ENCODE results near the gene MYH13.

DNA sequence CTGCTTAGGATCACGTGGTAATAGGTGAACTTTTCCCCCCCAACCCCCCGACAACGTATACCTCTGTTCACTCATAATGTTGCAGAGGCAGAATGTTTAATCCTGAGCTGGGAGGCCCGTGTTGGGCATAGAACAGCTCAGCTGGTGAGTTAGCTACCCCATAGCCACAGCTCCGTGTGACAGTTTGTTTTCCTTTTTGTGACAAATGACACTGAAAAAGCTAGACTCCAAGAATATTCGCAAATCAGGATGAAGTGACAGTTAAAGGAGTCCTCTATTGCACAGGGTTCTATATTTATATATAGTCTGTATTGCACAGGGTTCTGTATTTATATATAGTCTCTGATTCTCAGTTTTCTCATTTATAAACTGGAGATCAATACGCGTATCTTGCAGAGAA lies 33.8 kb downstream of the MYH13 start:
- TF ChIP-seq, protein P1, sequence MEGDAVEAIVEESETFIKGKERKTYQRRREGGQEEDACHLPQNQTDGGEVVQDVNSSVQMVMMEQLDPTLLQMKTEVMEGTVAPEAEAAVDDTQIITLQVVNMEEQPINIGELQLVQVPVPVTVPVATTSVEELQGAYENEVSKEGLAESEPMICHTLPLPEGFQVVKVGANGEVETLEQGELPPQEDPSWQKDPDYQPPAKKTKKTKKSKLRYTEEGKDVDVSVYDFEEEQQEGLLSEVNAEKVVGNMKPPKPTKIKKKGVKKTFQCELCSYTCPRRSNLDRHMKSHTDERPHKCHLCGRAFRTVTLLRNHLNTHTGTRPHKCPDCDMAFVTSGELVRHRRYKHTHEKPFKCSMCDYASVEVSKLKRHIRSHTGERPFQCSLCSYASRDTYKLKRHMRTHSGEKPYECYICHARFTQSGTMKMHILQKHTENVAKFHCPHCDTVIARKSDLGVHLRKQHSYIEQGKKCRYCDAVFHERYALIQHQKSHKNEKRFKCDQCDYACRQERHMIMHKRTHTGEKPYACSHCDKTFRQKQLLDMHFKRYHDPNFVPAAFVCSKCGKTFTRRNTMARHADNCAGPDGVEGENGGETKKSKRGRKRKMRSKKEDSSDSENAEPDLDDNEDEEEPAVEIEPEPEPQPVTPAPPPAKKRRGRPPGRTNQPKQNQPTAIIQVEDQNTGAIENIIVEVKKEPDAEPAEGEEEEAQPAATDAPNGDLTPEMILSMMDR (IDR thresholded peaks at IDR 0.05): no peak
- TF ChIP-seq POLR2A (IDR thresholded peaks at IDR 0.05): no peak

All from body of pancreas (tissue), 4 donors.